ENCODE measurements around the gene CROT.

CROT gene

DNA sequence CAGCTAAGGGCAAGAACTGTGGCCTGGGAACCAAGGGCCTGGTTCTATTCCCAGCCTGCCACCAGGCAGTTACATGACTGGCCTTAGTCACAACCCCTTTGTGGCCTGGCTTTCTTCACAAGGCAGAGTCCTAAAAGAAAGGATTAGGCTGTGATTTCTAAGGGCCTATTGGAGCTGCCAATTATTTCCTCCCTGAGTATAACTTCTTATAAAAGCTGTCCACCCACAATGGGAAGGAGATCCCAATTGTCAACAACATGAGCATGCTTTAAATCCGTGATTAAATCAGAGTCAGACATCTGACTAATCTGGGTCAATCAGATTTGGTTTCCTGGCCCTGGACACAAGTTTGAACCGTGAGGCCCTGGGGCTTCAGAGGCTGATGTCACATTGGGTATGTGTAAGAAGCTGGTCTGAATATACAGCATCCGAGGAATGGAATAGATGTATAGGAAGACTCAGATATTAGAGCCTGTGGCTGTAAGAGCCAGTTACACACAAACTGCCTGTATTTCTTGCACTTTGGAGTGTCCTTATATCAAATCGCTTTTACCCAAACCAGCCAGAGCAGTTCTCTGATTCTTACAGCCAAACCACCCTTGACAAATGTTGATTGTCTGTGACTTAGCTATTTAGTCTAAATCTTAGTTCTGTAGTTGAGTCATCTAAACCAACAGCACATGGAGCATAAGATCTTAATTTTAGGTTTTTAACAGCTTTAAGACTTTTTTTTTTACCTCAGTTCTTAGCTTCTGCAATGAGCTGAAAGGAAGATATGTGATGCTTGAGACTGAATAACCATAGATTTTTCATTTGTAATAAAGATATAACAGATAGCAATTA, 68.7 kb downstream of the CROT start:
- peak; percentile 62 for DNase-seq (ENCODE audit: low spot score)

DNA sequence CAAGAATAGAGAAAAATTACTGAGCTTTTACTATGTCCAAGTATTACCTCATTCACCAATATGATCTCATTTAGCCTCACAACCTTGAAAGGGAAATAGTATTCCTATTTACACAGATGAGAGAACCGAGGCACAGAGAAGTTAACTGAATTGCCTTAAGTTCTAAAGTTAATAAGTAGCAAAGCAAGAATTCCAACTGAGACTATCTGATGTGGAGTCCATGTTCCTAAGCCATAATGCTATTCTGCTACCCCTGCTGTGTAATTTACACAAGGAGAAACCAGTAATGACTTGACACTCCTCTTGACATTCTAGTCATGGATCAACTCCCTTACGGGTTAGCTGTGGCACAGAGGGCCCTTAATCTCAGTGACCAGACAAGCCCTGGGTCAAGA, 69.3 kb downstream of the CROT start:
- peak; percentile 93 for DNase-seq (ENCODE audit: low spot score)

DNA sequence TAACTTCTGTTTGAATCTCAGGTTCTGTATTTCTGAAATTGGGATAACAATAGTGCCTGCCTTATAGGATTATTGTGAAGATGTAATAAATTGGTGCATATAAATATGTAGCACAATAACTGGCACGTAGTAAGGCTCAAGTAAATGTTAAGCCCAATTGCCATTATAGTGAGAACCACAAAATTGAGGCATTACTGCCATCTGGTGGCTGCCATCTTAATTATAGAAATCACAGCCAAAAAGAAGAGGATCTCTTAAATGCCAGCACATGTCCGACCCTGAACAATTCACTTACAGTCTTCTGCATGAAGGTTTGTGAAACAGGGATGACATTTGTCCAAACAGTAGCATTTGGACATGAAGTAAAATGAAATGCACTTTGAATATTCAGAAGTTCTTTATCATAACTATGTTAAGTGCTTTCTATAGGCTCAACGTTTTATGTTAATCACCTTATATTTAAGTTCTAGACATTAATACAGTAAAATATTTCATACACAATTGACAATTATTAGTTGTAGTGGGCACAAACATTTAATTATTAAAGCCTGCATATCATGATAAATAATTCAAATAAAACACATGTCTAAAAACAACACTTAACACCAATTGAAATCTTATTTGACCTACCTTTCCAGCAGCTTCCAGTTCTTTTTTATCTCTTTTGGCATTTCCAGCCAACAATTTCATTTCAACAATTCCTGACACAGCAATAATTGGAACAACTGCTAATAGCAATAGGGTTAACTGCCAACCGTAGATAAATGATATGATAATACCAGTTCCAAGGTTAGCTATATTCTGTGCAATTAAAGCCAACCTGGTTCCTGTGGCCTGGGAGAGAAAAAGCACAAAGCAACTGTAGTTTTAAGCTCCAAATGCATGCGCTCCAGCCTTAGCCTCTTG, 71.5 kb downstream of the CROT start:
- DNase-seq (ENCODE audit: low spot score) = peak; percentile 73

DNA sequence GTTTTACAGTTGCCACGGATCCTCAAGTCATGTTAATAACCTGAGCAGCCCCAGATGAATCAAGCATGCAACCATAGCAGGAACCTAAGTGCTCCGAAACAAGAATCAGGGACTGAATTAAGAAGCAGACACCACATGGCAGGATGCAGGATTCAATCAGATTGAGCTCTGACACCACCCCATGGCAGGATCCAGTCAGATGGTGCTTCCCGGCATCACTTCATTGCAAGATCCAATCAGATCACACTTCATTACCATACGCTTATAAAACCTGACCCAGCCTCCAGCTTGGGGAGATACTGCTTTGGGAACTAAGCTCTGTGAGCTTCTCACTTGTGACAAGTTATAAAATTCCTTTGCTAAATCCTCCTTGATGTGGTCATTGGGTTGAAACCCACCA, 74.7 kb downstream of the CROT start:
- no peak for DNase-seq (ENCODE audit: low spot score)

DNA sequence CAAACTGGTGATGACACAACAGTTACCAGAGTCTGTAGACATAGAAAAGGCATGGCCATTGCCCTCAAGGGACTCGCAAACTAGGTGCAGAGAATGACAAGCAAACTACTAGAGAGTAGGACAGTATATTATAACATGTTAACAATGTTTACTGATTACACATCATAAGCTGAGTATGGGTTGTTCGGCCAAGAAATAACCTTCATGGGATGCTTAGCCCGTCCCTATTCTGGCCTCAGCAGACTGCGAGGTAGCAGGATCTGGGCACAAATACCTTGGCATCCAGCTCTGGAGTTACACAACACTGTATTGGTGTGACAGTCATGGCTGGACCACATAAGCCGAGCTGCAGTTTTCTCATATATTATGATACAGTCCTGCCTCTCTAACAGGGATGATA, 78.6 kb downstream of the CROT start:
- DNase-seq (ENCODE audit: low spot score) = no peak

DNA sequence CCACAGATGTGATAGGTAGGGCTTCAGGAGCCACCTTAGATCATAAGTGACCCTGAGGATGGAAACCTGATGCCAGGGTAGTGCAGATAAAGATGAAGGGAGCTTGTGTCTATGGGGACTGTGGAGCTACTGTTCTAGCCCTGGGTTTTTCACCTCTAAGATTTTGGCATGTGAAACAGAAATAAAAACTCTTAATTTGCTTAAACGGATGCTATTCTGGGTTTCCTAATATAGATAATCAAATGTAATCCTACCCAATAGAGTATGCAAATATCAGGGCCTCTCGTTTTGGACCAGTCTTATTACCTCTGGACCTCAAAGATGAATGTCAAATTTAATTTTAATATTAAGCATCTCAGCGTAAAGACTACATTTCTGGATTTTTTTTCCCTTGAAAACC, 80.7 kb downstream of the CROT start:
- DNase-seq (ENCODE audit: low spot score) = no peak

DNA sequence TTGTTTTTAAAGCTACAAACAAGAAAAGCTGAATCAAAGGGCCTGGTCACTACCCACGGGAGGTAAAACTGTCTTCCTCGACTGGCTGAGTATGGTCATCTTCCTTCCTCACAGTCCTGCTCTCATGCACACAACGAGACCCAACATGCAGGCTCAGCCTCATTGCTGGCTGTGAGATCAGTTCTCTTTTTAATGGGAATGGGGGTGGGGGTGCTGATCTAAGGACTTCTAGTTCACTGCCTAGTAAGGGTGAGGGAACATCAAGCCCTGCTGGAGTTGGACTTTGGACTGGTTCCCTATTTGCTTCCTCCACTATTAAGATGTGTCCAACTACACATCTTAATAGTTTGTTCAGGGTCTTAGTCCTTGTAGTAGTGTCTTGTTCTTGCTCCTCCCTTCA, 81.8 kb downstream of the CROT start:
- DNase-seq (ENCODE audit: low spot score) = no peak

DNA sequence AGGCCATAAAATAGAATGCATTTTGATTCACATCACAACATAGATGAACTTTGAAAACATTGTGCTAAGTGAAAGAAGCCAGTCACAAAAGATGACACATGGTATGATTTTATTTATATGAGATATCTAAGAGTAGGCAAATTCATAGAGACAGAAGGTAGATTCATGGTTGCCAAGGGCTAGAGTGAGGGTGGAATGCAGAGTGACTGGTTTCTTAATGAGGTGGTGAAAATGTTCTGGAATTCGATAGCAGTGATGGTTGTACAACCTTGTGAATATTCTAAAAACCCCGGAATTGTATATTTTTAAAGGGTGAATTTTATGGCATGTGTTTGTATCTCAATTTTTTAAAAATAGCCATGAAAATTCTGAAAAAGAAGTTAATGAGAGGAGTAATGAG, 87.1 kb downstream of the CROT start:
- no peak for DNase-seq (ENCODE audit: low spot score)

DNA sequence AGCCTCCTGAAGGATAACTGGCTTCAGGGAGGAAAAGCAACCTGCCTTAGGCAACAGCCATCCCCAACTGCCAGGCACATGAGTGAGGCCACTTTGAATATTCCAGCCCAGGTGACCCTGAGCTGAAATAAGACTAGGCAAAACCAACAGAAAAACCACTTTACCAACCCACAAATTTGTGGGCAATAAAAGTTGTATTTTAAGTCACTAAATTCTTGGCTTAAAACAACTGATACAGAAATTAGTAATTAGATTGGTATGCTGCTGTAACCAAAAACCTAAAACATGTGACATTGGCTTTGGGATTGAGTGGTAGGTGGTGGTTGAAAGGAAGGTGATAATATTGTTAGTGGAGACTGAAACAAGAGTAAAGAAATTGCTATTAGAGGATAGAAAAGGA, 90.1 kb downstream of the CROT start:
- DNase-seq (ENCODE audit: low spot score) = peak; percentile 64

DNA sequence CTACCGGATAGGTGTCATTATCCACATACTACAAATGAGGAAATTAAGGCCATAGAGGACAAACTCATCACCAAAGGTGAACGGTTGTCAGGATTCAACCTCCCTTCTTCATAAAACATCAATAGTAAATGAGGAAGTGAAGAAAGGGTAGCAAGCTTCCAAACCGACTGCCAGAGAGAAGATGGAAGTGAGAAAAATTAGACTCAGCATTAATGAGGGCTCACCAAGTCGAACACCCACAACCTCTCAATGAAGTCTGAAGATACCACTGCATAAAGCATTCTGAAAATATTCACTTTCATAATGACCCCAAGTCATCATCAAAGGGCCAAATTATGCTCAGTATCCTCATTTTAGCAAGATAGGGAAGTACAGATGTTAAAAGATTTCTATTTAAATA, 100.4 kb downstream of the CROT start:
- DNase-seq (ENCODE audit: low spot score) = no peak

DNA sequence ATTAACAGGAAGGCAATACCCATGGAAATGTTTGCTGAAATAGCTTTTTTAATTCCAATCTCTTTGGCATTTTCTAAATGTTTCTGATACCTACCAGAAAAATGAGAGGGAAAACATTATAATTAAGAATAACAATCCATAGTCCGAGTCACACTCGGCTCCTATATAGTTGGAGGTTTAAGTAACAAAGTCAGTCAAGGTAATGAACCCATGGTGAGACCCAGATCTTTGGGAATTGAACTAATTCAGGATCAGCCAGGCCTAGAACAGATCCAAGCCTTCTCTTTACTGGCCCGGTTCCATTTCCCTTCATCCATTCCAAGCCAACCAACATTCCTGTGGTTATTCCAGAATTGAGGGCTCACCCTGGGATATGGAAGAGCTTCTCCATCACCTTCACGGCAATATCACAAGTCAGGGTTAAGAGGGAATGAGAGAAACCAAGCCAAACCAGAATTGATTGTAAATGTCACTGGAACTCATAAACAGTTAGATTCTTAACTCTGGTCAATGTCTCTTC, 101.7 kb downstream of the CROT start:
- DNase-seq (ENCODE audit: low spot score) = no peak

DNA sequence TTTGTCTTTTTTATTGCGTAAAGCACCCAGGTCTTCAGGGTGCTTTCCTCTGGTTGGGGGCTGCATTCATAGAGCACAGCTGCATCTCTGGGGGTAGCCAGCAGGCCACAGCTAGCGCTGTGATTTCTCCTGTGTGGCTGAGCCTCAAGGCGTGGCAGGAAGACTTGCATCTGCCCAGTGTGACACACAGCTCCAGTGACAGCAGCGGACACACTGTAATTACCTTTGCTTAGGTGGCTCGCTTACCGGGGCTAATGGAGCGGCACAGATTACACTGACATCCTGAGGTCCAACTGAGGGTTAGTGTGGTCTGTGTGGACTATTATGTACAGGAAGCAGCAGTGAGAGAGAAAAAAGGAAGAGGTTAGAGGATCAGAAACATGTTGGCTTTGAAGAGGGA, 102.9 kb downstream of the CROT start:
- peak; percentile 49 for DNase-seq (ENCODE audit: low spot score)
